NCI-H82 treated with DMSO at 0.1 percent for 48 hours (cell line): ENCODE data around the gene VPS26B.
"Not testable (repeated sequence)": the region's sequence is repeated elsewhere in the genome, so short reads cannot be mapped to it uniquely, and the experiment has no call there.

Experiments used
- DNase-seq: peaks from one replicate; lab custom pipeline; 2025; ENCODE audit not compliant: unreplicated experiment; lab: John Stamatoyannopoulos, UW

Gene VPS26B

DNA sequence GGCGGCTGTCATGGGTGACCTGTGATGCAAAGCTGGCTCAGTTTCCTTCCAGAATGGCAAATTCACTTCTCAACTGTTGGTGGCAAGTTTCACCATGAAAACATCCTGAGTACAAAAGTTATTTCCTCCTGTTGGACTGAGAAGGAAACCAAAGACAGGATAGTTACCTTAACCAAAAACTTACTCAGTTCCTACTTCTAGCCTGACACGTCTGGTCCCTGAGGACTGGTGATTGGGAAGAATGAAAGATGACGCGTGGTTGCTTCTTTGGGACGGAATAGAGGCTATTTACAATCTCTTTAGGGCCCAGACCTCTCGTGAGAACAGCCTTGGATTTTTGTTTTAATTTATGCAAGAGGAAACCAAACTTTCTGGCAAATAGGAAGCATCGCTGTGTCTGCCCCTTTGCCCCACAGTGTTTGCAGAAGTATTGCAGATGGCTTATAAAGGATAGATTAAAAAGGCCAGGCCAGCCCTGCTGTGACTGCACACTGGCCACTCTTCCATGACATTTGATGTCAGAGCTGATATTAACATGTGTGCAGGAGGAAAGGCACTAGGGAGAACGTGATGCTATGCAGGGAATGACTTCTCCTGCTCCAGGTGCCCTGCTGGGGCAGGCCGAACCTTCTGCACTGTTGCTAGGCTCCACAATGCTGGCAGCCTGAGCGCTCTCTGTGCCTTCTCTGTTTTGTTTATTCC lies 7.6 kb downstream of the VPS26B start:
- no peak for DNase-seq

DNA sequence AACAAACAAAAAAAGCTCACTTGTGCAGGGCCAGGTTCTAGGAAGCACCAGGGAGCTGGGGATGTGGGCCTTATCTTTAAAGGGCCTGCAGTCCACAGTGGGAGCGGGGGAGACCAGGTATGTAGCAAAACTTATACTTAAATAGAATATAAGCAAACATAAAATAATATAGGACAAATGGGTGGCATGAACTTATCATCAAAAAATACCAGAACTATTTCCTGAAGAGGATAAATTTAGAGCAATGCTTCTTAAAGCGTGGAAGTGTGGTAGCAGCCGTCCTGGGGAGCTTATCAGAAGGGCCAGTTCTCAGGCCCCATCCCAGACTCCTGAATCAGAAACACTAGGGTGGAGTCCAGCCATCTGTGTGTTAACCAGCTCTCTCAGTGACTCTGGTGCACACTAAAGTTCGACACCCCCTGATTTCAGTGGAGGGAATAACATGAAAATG lies 9.3 kb downstream of the VPS26B start:
- no peak for DNase-seq

DNA sequence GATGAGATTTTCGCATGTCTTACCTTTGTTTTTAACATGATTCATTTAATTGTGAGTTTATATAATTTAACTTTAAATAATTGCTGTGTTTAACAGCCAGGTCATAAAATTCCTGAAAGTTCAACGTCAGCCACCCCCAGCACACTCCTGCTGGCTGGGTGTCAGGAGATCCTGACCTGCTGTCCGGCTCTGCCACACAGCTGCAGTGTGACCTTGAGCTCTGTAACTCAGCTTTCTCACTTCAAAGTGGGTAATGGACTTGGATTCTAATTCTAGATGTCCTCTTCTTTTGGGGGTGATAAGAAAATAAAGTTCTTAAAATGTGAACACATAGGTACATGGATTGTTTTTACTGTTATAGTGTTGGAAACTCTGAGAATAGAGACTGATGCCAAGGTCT lies 10.9 kb downstream of the VPS26B start:
- DNase-seq = no peak

DNA sequence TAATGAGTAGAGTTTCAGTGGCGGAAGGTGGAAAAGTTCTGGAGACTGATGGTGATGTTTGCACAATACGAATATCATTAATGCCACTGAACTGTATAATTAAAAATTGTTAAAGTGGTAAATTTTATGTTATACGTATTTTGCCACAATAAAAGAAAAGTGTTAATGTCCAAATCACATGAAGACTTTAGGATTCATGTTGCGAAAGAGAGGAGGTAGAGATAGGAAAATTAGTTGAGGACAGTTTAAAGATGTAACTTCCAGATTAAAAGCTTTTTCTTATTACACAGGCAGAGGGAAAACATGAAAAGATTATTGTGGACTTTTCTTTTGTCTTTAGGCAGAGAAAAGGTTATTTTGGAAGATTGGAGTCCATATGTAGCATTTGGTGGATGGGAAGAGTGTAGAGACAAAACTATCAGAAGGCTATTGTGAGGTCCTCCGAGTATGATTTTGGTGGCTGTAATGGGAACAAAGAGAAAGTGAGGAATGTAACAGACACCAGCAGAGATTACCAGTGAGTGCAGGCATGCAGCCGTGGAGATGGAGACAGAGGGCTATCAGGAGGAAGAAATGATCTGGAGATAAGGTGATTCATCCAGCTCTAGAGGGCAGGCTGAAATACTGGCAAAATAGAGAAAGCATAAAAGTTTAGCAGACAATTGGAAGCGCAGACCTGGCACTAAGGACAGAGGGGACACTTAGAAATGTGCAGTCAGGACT lies 12.5 kb downstream of the VPS26B start:
- DNase-seq = no peak

DNA sequence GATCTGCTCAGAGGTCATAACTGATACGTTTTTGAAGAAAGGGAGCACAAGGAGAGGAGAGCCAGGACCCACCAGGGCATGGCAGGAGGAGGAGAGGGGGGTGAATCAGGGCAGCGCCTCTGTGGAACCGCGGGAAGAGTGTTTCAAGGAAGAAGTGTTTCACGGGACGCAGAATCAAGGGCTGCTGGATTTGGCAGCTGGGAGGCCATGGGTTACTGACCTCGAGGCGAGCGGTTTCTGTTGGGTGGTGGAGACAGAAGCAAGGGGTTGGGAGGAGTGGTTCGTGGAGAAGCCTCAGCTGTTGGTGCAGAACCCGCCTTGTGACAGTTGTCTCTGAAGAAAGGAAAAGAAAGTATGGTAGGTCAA lies 13.1 kb downstream of the VPS26B start:
- DNase-seq = no peak

DNA sequence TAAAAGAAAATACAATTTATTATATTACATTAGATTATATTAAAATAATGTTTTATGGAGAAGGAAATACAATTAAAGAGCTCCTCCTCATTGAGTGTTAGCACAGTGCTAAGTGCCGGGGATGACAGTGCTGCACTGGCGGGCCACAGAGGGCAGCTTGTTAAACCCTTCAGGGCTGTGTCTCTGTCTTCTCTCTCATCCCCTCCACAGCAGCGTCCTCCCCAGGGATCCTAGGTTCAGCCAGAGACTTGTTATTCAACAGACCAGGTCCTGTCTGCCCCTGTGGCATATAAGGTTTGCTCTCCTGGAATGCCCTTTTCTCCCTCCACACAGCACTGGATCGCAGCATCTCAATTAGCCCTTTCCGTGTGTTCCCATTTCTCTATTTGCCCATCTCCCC lies 14.5 kb downstream of the VPS26B start:
- no peak for DNase-seq

DNA sequence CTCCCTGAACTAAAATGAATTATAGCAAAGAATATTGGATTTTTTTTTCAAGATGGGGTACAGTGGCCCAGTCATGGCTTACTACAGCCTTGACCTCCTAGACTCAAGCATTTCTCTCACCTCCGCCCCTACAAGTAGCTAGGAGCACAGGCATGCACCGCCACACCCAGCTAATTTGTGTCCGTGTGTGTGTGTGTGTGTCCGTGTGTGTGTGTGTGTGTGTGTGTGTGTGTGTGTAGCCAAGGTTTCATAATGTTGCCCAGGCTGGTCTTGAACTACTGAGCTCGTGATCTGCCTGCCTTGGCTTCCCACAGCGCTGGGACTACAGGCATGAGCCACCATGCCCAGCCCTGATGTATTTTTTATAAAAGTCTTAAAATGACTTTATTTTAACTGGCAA lies 16.1 kb downstream of the VPS26B start:
- no peak for DNase-seq

DNA sequence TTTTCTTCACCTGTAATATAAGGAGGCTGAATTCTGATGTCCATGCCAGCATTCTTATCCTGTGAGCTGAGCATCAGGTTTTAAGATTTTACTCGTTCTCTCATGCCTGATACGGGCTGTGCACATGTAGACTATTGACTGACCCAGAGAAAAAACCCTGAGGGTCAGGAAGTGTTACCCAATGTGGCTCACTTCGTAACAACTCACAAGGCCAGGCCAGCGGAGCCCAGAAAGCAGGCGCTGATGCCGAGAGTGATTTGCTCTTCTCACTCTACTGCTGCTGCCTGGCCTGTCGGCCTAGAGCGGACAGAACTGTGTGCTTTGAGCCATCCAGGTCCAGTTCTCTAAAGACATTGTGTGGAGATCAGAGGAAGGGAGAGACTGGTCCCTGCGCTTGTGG lies 17.9 kb downstream of the VPS26B start:
- no peak for DNase-seq

DNA sequence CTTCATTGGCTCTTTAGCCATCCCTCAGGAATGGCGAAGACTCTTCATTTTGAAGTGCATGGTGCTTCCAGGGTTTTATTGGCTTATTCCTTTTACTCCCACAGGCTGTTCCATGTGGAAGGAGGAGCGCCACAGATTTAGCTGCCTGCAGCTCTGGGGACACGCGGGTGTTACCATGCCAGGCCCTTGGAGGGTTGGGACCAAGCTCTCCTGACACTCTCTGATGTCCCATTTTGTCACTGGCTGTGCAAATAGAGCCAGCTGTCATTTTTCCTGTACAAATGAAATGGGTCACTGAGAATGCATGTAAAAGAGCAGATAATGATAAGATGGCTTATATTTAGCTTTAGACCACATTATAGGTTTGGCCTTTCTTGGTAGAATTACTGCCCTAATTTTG lies 19.4 kb downstream of the VPS26B start:
- DNase-seq = no peak

DNA sequence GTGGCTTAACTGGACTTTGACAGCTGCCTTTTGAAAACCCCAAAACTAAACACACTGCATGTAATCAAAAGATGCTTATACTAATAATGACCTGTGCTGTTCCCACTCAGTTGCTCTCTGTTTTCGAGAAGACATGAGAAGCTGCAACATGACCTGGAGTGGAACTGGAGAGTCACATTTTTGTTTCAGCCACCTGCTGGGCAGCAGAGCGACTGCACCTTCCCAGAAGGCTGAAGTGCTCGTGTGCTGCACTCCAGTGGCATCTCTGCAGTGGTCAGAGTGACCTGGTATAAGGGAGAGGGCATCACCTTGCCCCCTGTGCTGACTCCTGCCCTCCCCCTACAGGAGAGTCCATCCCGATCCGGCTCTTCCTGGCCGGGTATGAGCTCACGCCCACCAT lies 20.1 kb downstream of the VPS26B start:
- no peak for DNase-seq

DNA sequence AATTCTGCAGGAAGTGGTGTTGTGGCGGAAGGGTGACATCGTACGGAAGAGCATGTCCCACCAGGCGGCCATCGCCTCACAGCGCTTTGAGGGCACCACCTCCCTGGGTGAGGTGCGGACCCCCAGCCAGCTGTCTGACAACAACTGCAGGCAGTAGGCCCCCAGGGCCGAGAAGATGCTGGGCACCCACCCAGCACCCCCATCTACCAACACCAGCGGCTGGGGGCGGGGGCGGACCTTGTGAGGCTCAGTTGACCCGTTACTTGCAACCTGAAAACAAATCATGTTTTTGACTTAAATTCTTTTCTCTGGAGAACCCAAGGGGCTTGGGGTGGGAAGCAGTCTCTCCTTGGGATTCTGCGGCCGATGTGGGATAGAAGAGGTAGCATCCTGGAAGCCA lies 21.0 kb downstream of the VPS26B start:
- no peak for DNase-seq

DNA sequence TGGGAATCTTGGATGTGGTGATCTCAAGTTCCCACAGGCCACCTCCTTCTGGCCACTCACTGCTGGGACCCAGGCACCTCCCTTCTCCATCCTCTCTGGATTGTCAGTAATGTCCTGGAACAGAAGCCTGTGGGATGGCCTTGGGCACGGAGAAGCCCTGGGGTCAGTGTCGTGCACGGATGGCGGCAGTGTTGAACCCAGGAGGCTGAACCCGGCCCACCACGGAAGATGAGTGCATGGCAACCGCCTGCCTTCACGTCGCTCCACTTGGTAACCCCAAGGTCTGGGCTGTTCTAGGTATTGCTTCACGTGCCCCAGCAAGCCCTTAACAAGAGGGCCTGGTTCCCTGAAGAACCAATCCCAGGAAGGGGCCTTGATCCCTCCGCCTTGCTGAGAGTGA lies 21.6 kb downstream of the VPS26B start:
- no peak for DNase-seq

DNA sequence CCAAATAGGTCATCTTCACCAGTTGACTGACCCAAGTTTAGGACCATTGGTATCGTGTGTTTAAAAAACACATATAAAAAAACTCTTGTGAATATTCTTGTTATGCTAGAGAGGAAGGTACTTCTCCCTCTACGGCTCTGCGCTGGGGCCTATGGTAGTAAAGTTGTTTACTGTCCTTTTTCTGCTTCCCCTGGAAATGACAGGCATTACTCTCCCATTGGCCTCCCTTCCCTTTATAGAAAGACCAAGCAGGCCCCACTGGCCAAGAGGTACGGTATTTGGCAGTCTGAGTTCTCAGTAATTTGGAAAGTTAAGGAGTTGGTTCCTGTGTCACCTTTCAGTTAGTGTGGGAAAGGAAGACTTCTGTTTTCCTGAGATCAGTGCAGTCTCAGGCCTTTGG lies 22.2 kb downstream of the VPS26B start:
- DNase-seq = no peak

DNA sequence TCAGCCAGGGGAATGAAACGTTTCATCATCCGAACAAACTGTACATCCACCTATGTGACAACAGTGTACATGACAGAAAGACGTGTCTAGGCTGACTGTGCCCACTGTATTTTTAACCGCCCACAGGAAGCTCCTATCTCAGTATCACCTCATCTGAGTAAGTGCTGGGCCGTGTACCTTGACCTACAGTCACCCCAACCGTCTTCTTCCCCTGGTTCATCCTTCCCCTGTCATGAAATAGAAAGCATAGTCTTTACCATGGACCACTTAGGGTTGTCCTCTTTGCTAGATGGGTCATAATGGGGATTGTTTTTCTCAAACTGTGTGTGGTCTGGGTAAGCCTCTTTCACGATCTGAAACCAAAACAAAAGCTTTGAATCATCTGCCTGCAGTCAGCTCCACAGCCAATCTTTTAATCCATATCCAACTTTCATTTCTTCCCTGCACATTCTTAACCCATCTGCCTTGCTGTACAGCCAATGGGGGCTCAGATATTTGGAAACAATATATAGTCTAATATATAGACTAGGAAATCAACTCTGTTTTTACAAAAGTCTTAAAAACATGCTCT lies 24.5 kb downstream of the VPS26B start:
- no peak for DNase-seq

DNA sequence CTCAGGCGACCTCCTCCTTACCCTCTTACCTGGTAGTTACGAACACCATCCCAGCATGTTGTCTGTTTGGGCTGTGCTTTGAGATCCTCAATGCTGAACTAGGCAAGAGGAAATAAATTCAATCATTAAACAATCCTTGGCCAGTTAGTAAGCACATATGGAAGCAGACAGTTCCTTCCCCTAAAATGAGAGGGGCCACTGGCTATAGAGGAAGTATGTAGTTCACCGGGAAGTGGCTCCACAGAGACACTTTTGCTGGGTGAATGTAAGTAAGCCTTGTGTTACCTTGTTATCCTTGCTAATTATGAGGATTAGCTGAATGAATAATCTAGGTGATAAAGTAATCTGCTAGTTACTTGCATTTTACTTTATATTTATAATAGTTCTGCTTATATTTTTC lies 25.8 kb downstream of the VPS26B start:
- no peak for DNase-seq

DNA sequence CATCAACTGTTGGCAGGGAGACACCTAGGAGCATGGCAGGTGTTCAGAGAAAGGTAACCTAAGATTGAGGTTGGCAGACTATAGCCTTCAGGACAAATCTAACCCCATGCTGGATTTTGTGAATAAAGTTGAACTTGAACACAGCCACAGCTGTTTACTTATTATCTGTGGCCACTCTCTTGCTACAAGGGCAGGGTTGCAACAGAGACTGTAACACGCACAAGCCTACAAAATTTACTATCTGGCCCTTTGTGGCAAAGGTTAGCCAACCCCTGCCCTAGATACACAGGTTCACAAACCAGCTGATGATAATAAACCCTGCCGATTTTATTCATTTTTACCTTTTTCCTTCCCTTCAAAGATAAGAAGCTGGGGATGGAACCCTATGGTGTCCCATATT lies 26.2 kb downstream of the VPS26B start:
- no peak for DNase-seq

DNA sequence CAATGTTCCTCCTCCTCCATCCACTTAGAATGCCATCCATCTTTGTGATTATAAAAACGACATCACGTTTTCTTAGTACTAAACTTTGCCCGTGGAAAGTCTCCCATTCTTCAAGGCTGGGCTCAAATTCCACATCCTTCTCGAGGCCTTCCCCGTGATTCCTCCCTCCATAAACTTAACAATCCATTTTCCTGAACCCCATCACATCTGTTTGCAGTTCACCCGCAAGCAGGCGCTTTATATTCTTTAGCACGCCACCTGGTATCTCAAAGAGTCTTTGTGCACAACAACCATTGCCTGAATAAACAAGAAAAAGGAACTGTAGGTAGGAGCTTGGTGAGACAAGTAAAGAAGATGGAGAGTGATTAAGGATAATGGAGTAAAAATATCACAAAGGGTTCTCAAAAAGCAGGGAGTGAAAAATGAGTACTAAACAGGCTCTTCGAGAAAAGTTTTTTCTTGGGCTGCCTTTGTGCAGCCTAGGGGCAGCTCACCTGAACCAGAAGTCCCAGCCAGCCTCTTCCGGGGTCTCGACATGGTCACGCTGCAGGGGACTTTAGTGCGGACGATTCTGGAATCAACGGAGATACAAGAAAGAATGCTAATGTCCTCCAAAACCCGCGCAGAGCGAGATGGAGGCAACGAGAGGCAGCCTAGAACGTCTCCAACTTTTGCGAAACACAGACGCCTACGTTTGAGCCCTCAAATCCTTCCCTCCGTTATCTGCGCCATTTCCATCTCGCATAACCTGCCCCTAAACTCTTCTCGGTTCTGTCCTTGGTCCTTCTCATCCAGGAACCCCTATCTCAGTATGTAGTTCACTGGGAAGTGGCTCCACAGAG lies 28.1 kb downstream of the VPS26B start:
- DNase-seq = no peak

DNA sequence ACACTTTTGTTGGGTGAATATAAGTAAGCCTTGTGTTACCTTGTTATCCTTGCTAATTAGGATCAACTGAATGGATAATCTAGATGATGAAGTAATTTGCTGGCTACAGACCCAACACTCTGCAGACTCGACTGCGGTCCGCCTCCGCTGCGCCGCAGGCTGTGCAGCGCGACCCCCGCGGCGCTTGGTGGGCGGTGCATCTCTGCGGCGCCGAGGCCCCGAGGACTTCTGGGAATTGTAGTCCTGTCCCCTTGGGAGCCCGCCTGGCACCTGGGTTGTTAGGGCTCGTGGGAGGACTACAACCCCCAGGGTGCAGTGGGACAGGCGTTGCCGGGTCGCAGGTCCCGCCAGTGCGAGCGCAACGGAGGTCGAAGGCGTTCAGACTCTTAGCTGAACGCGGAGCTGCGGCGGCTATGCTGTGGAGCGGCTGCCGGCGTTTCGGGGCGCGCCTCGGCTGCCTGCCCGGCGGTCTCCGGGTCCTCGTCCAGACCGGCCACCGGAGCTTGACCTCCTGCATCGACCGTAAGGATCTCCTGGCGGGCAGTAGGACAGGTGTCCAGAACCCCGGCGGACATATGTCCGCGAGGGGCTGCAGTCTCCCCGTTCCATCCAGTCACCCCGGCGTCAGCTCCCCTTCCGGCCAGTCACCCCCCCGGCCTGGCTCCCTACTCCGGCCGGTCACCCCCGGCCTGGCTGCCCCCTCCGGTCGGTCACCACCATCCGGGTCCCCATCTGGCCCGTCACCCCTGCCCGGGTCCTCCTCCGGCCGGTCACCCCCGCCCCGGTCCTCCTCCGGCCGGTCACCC lies 28.9 kb downstream of the VPS26B start, which contains the start of the genes ACAD8 and THYN1:
Gene ACAD8 (plus strand): TSS at position 381 of the 806 bp plus-strand sequence. CDS start 33 bp downstream, at position 414.
Gene THYN1 (minus strand): TSS at position 165 of the 806 bp plus-strand sequence. CDS start 470 bp downstream, outside the sequence.
- DNase-seq = peak; percentile 77

DNA sequence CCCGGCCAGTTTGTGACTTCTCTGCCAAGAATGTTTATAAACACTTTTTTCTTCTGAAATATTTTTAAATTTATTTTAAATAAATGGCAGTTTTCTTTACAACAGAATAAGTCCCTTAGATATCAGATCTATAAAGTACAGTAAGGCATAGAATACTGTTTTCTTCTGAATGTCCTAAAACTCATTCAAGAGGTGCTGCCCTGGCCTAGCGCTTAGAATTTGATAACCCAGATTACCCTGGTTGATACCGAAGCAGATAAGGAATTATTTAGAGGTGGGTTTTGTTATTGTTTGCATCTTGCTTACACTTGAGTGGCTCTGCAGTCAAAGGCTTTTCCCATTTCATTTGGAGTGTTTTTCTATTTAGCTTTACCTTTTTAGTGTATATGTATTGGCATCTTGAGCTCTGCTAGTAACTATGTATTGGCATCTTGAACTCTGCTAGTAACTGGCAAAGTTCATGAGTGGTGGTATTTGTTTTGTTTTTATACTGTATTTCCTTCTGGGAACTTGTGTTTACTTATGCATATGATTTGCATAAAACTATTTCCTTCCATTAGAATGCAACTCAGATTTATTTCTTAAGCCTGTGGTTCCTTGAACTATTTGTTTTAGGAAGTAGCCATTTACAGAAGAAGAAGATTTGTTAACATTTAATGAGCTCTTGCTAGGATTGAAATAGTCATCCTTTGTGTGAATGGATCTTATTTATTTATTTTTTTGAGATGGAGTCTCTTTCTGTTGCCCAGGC lies 30.1 kb downstream of the VPS26B start:
- DNase-seq = no peak

DNA sequence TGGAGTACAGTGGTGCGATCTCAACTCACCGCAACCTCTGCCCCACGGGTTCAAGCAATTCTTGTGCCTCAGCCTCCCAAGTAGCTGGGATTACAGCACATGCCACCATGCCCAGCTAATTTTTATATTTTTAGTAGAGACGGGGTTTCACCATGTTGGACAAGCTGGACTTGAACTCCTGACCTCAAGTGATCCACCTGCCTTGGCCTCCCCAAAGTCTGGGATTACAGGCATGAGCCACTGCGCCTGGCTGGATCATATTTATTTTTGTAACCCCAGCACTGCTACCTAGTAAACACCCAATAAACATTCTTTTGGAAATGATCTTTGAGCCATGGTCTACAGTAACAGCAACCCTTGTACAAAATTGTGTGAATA lies 30.7 kb downstream of the VPS26B start:
- DNase-seq = not testable (repeated sequence)
